ENCODE data around the gene AP1G1.

Gene AP1G1

DNA sequence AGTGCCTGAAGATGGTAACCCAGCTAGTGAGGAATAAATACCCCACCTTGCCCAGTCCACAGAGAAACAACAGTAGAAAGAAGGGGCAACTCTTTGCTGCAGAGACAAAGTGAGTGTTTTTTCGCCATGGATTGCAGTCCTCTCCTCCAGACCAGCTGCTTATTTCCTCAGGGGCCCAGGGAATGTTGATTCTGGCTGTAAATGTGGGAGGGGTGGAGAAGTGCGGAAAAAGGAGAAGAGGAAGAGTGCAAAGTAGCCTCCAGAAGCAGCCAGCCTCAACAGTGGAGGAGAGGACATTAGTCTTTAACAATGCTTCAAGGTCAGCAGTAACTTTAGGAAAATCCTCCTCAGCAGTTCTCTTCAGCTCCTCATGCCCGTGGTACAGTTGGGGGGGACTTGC is 76.0 kb downstream of the AP1G1 start:
- no peak for DNase-seq (ENCODE audit: extremely low spot score)
- ChIA-PET POLR2A (interaction anchor here (0.5 kb wide), 1 partner anchor 167 kb away, joined by 5 read pairs; no protein-coding TSS in a partner anchor), CTCF (interaction anchor here (1.0 to 1.9 kb wide), 2 partner anchors 35 to 150 kb away, joined by 3 to 7 read pairs; no protein-coding TSS in a partner anchor)
- no peak for TF ChIP-seq CTCF (IDR thresholded peaks at IDR 0.05; ENCODE audit: control extremely low read depth, extremely low read depth, low read depth, missing control alignments)

GRCh38 chr16:71727551-71728324 is 80.9 kb downstream of the AP1G1 start:
- ChIA-PET POLR2A (interaction anchor here (0.6 kb wide), 1 partner anchor 173 kb away, joined by 3 read pairs; no protein-coding TSS in a partner anchor), CTCF (interaction anchor here (1.0 to 2.4 kb wide), 4 partner anchors 9 to 234 kb away, joined by 3 to 8 read pairs (median 3); no protein-coding TSS in a partner anchor)
- no peak for TF ChIP-seq CTCF (IDR thresholded peaks at IDR 0.05; ENCODE audit: control extremely low read depth, extremely low read depth, low read depth, missing control alignments)
- DNase-seq (ENCODE audit: extremely low spot score), result no peak

DNA sequence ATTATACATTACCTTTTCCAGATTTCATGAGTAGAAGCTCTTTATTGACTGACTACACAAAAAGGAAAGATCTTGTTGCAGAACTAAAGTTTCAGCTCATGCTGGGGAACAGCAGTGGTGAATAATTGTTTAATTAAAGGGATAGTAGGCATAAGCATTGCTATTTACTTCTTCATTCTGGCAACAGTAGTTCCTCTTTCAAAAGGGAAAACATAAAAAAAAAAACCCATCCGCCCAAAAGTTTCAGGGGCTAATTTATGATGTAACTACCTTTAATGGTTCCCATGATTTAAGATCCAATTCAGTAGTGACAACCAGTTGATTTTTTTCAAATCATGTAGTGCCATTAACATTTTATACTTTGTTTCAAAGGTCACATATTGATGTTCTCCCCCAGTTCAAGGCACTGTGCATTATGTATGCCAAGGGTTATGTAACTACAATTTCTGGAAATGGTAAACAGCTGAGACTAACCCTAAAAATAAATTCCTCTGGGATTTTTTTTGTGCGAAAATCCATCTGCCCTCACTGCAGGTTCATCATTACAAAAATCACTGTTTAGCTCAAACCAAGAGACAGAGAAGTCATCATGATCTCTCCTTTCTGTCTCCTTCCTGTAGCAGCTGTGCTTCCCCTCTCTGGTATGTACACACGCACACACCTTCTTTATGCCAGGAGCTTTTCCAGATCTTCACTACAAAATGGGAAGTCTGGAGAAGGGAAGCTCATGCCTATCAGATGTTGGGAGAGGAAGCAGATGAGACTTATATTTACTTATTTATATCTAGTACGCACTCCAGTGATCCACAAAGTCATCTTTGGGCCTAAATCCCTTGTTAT is 81.9 kb downstream of the AP1G1 start:
- POLR2A ChIA-PET, result no interaction called here
- DNase-seq (ENCODE audit: extremely low spot score), result peak; percentile 19
- no peak for TF ChIP-seq CTCF (IDR thresholded peaks at IDR 0.05; ENCODE audit: control extremely low read depth, extremely low read depth, low read depth, missing control alignments)
- CTCF ChIA-PET, result interaction anchor here (1.3 to 2.4 kb wide), 4 partner anchors 10 to 235 kb away, joined by 3 to 8 read pairs (median 3); no protein-coding TSS in a partner anchor

- TF ChIP-seq CTCF (IDR thresholded peaks at IDR 0.05; ENCODE audit: control extremely low read depth, extremely low read depth, low read depth, missing control alignments), result no peak
- POLR2A ChIA-PET, result interaction anchor here (1.0 kb wide), 1 partner anchor 10 kb away, joined by 3 read pairs; no protein-coding TSS in a partner anchor
- CTCF ChIA-PET, result interaction anchor here (1.0 to 2.1 kb wide), 2 partner anchors 10 to 159 kb away, joined by 3 to 5 read pairs; no protein-coding TSS in a partner anchor
- DNase-seq (ENCODE audit: extremely low spot score), result no peak
Measured at GRCh38 chr16:71724320-71724751, 84.3 kb downstream of the AP1G1 start, which contains the start of gene PHLPP2. Gene PHLPP2, minus strand, starts transcription at chr16:71724701. Its CDS starts 9,906 bp downstream, at chr16:71714795.

- POLR2A ChIA-PET, result interaction anchor here (0.5 to 1.0 kb wide), 3 partner anchors 10 to 201 kb away, joined by 3 to 5 read pairs (median 3); no protein-coding TSS in a partner anchor
- CTCF ChIA-PET, result interaction anchor here (1.0 to 2.1 kb wide), 3 partner anchors 10 to 159 kb away, joined by 3 to 5 read pairs (median 3); no protein-coding TSS in a partner anchor
- DNase-seq (ENCODE audit: extremely low spot score), result peak; percentile 93
- no peak for TF ChIP-seq CTCF (IDR thresholded peaks at IDR 0.05; ENCODE audit: control extremely low read depth, extremely low read depth, low read depth, missing control alignments)
Measured at GRCh38 chr16:71723537-71724319, 84.9 kb downstream of the AP1G1 start.

Measured in GM10248 (cell line).